Neural progenitor cell (in vitro differentiated cells): ENCODE measurements around the gene KREMEN2. TPM values are rescaled to one million over a fixed set of nuclear protein-coding genes. Genes with fewer than 3 reads are reported as not detected.
A peak's percentile ranks its signal among the peaks of the same experiment; 100 is the strongest.

ENCODE experiments used
- DNase-seq: peaks from one replicate; pipeline ENCODE4 v3.0.0-alpha.2; 2016; ENCODE audit warnings: low spot score
- H2AFZ ChIP-seq: fragments of 200-600 bp; sonication (generic); replicated peaks from 2 replicates; pipeline ENCODE4 v1.6.1; 2016; ENCODE audit warnings: antibody characterized with exemption
- H3F3A ChIP-seq: fragments of 200-600 bp; sonication (generic); 2 replicates; pipeline ENCODE4 v1.6.1; 2016; ENCODE audit warnings: antibody characterized with exemption, low read depth
- H3K27ac ChIP-seq: fragments of 200-600 bp; sonication (generic); 2 replicates; pipeline ENCODE4 v1.5.1; 2016; ENCODE audit warnings: mild to moderate bottlenecking
- H3K27me3 ChIP-seq: fragments of 200-600 bp; sonication (generic); 2 replicates; pipeline ENCODE4 v1.6.1; 2016; ENCODE audit warnings: mild to moderate bottlenecking, moderate library complexity
- H3K36me3 ChIP-seq: fragments of 200-600 bp; sonication (generic); 2 replicates; pipeline ENCODE4 v1.5.1; 2016
- H3K4me1 ChIP-seq: fragments of 200-600 bp; sonication (generic); 2 replicates; pipeline ENCODE4 v1.6.1; 2016; ENCODE audit warnings: mixed run types
- H3K4me2 ChIP-seq: fragments of 200-600 bp; sonication (generic); 2 replicates; pipeline ENCODE4 v1.6.1; 2016
- H3K4me3 ChIP-seq: fragments of 200-600 bp; sonication (generic); 2 replicates; pipeline ENCODE4 v1.5.1; 2016
- H3K79me2 ChIP-seq: fragments of 200-600 bp; sonication (generic); 2 replicates; pipeline ENCODE4 v1.6.1; 2016; ENCODE audit warnings: low read depth
- H3K9ac ChIP-seq: fragments of 200-600 bp; sonication (generic); 2 replicates; pipeline ENCODE4 v1.6.1; 2016
- H3K9me3 ChIP-seq: fragments of 200-600 bp; sonication (generic); 2 replicates; pipeline ENCODE4 v1.5.1; 2016; ENCODE audit warnings: low read depth
- H4K20me1 ChIP-seq: fragments of 200-600 bp; sonication (generic); 2 replicates; pipeline ENCODE4 v1.6.1; 2016; ENCODE audit warnings: low read depth
- H3K27ac Mint-ChIP-seq: 3 replicates; pipeline ENCODE4 v1.8.0; 2021; ENCODE audit warnings: mixed read lengths
- H3K27me3 Mint-ChIP-seq: 2 replicates; pipeline ENCODE4 v1.8.0; 2022; ENCODE audit warnings: low read depth, mild to moderate bottlenecking, inconsistent platforms, moderate library complexity, mixed read lengths; ENCODE audit not compliant: insufficient read depth
- H3K36me3 Mint-ChIP-seq: 3 replicates; pipeline ENCODE4 v1.8.0; 2021; ENCODE audit warnings: mixed read lengths
- H3K4me1 Mint-ChIP-seq: 3 replicates; pipeline ENCODE4 v1.8.0; 2021; ENCODE audit warnings: mixed read lengths
- H3K4me3 Mint-ChIP-seq: 3 replicates; pipeline ENCODE4 v1.8.0; 2021; ENCODE audit warnings: mild to moderate bottlenecking, moderate library complexity, mixed read lengths
- H3K9me3 Mint-ChIP-seq: 3 replicates; pipeline ENCODE4 v1.8.0; 2020; ENCODE audit warnings: mixed read lengths
- EZH2 ChIP-seq: fragments of 200-600 bp; sonication (generic); IDR thresholded peaks from 2 replicates; pipeline ENCODE4 v1.6.1; 2017; ENCODE audit warnings: antibody characterized with exemption, mild to moderate bottlenecking, moderate library complexity
- EZH2phosphoT487 ChIP-seq: fragments of 200-600 bp; sonication (generic); IDR thresholded peaks from 2 replicates; pipeline ENCODE4 v1.6.1; 2017; ENCODE audit warnings: antibody characterized with exemption
- total RNA-seq: library from RNA; depleted of rRNA; stranded (reverse); fragments of >200 nt; gene quantifications from 2 replicates; pipeline ENCODE4 v1.2.3, GENCODE V29; 2015; ENCODE audit warnings: low replicate concordance
- TF ChIP-seq, protein P1 (sequence below): fragments of 200-600 bp; sonication (generic); IDR thresholded peaks from 2 replicates; pipeline ENCODE4 v1.5.1; 2017; ENCODE audit warnings: antibody characterized with exemption, mild to moderate bottlenecking

KREMEN2 gene
- total RNA-seq, 1 donor from 2014 or later, result 0.51 TPM

DNA sequence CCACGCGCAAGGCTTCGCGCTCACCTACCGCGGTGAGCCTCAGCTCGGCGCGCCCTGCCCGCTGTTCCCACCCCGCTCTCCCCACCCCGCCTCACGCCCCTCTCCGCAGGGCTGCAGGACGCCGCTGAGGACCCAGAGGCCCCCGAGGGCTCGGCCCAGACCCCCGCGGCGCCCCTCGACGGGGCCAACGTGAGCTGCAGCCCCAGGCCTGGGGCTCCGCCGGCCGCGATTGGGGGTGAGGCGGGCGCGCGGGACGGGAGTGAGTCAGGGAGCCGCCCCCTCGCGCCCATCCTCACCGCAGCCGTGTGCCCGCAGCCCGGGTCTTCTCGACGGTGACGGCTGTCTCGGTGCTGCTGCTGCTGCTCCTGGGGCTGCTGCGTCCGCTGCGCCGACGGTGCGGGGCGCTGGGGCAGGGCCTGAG, 3.1 kb downstream of the KREMEN2 start:
- DNase-seq, result no peak
- Histone ChIP-seq H3K4me3 (no peak overlapping the region), H3K9me3 (no peaks in the 10 kb centered on the region), H3K36me3 (no peaks in the 10 kb centered on the region), H3K27me3 (peaks cover 66% of the 10 kb centered on the region), H3K27ac (no peak overlapping the region), H3K9ac (no peak overlapping the region), H3K4me2 (peak overlapping the region; percentile 9), H3K4me1 (peaks cover 22% of the 10 kb centered on the region), H3F3A (peaks cover 57% of the 10 kb centered on the region), H4K20me1 (peaks cover 60% of the 10 kb centered on the region), H3K79me2 (no peaks in the 10 kb centered on the region), H2AFZ (no peak overlapping the region)
- TF ChIP-seq EZH2phosphoT487 (peak; percentile 38), EZH2 (peak; percentile 42)
- TF ChIP-seq, protein P1, sequence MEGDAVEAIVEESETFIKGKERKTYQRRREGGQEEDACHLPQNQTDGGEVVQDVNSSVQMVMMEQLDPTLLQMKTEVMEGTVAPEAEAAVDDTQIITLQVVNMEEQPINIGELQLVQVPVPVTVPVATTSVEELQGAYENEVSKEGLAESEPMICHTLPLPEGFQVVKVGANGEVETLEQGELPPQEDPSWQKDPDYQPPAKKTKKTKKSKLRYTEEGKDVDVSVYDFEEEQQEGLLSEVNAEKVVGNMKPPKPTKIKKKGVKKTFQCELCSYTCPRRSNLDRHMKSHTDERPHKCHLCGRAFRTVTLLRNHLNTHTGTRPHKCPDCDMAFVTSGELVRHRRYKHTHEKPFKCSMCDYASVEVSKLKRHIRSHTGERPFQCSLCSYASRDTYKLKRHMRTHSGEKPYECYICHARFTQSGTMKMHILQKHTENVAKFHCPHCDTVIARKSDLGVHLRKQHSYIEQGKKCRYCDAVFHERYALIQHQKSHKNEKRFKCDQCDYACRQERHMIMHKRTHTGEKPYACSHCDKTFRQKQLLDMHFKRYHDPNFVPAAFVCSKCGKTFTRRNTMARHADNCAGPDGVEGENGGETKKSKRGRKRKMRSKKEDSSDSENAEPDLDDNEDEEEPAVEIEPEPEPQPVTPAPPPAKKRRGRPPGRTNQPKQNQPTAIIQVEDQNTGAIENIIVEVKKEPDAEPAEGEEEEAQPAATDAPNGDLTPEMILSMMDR, result no peak
- no peak overlapping the region for H3K4me3 Mint-ChIP-seq
- peaks cover 21% of the 10 kb centered on the region for H3K4me1 Mint-ChIP-seq
- H3K27me3 Mint-ChIP-seq, result peaks cover 17% of the 10 kb centered on the region
- H3K36me3 Mint-ChIP-seq, result peaks cover 4% of the 10 kb centered on the region
- H3K27ac Mint-ChIP-seq, result no peak overlapping the region
- H3K9me3 Mint-ChIP-seq, result peaks cover 5% of the 10 kb centered on the region

DNA sequence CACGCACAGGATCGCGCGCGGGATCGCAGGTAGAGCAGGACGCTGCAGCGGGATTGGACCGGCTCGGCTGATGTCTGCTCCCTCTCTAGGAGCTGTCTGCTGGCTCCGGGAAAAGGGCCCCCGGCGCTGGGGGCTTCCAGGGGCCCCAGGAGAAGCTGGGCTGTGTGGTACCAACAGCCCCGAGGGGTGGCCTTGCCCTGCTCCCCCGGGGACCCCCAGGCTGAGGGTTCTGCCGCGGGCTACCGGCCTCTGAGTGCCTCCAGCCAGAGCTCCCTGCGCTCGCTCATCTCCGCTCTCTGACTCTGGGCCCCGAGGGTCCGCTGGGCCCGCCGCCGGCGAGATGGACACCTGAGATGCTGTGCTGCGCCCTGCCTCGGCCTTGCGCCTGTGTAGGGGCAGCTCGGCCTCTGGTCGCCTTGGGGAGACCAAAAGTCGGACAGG, 3.7 kb downstream of the KREMEN2 start:
- Histone ChIP-seq H3K9me3 (no peaks in the 10 kb centered on the region), H3K27ac (no peak overlapping the region), H2AFZ (no peak overlapping the region), H3K79me2 (no peaks in the 10 kb centered on the region), H3K36me3 (no peaks in the 10 kb centered on the region), H4K20me1 (peaks cover 65% of the 10 kb centered on the region), H3K4me1 (peaks cover 20% of the 10 kb centered on the region), H3K4me2 (no peak overlapping the region), H3K27me3 (peaks cover 61% of the 10 kb centered on the region), H3F3A (peaks cover 52% of the 10 kb centered on the region), H3K9ac (no peak overlapping the region), H3K4me3 (no peak overlapping the region)
- Mint-ChIP-seq H3K27me3 (peaks cover 16% of the 10 kb centered on the region), H3K27ac (no peak overlapping the region), H3K36me3 (peaks cover 5% of the 10 kb centered on the region), H3K4me3 (peak overlapping the region; percentile 82), H3K9me3 (peaks cover 5% of the 10 kb centered on the region), H3K4me1 (peaks cover 21% of the 10 kb centered on the region)
- no peak for TF ChIP-seq EZH2phosphoT487
- no peak for DNase-seq

DNA sequence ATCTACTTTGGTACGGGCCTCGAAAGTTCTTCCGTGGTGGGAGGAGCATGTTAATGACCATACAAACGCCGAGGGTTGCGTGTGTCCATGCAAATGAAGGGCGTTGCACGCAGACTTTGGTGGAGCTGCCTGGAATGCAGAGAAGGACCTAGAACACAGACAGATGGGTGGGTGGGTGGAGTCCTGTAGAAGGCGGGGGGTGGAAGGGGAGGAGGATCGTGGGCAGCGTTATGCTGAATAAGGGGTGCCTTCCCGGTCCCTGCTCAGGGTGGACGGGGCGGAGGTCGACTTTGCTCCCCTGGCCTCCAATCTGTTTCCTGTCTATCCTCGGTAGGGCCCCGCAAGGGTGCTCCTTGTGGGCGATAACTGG, 4.3 kb downstream of the KREMEN2 start:
- H2AFZ ChIP-seq, result no peak overlapping the region

More for the DNA sequence above, 4.3 kb downstream of the KREMEN2 start:
- no peaks in the 10 kb centered on the region for H3K36me3 ChIP-seq
- peak overlapping the region; percentile 91 for H3K4me2 ChIP-seq
- H3F3A ChIP-seq, result peaks cover 46% of the 10 kb centered on the region
- Mint-ChIP-seq H3K4me1 (peaks cover 21% of the 10 kb centered on the region), H3K27ac (no peak overlapping the region), H3K27me3 (peaks cover 13% of the 10 kb centered on the region), H3K9me3 (peaks cover 5% of the 10 kb centered on the region), H3K4me3 (peak overlapping the region; percentile 82), H3K36me3 (peaks cover 5% of the 10 kb centered on the region)
- DNase-seq, result no peak
- H3K27ac ChIP-seq, result no peak overlapping the region
- peaks cover 14% of the 10 kb centered on the region for H3K4me1 ChIP-seq
- TF ChIP-seq, protein P1, result no peak
- TF ChIP-seq EZH2phosphoT487, result no peak
- TF ChIP-seq EZH2, result no peak
- no peaks in the 10 kb centered on the region for H3K79me2 ChIP-seq
- peak overlapping the region; percentile 81 for H3K4me3 ChIP-seq
- no peak overlapping the region for H3K9ac ChIP-seq
- H3K27me3 ChIP-seq, result peaks cover 55% of the 10 kb centered on the region
- H4K20me1 ChIP-seq, result peaks cover 71% of the 10 kb centered on the region
- no peaks in the 10 kb centered on the region for H3K9me3 ChIP-seq
